Thyroid gland (tissue), 4 donors: Measurements from ENCODE around the gene CPNE2.

Experiments used
- POLR2A ChIP-seq, 2 donors: fragments of 450-650 bp; IDR thresholded peaks; one replicate each; pipeline ENCODE4 v1.6.1; 2017; ENCODE audit warnings: antibody characterized with exemption in 2 of 2, mild to moderate bottlenecking in 2 of 2, moderate library complexity in 1 of 2
- TF ChIP-seq, protein P1 (sequence below), 6 experiments: fragments of 200-600 bp in 3 of 6; fragments of 450-650 bp in 3 of 6; sonication (generic) in 3 of 6; IDR thresholded peaks; one replicate each; pipeline ENCODE4 v1.5.1; 2016 to 2019; ENCODE audit warnings: antibody characterized with exemption in 6 of 6, mild to moderate bottlenecking in 2 of 6, inconsistent platforms in 1 of 6, moderate library complexity in 1 of 6

DNA sequence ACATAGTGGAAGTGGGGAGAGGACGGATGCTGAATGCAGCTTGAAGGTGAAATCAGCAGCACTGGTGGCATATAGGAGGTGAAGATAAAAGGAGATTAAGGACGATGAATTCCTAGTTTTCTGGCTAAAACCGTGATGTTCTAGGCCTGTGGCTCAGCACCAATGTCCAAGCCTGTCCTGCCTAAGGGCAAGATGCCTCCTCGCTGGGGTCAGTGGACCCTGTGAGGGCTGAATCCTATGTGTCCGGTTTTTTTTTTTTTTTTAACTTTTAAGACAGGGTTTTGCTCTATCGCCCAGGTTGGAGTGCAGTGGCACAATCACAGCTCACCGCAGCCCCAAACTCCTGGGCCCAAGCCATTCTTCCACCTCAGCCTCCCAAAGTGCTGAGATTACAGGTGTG, 12.8 kb downstream of the CPNE2 start:
- TF ChIP-seq, protein P1, sequence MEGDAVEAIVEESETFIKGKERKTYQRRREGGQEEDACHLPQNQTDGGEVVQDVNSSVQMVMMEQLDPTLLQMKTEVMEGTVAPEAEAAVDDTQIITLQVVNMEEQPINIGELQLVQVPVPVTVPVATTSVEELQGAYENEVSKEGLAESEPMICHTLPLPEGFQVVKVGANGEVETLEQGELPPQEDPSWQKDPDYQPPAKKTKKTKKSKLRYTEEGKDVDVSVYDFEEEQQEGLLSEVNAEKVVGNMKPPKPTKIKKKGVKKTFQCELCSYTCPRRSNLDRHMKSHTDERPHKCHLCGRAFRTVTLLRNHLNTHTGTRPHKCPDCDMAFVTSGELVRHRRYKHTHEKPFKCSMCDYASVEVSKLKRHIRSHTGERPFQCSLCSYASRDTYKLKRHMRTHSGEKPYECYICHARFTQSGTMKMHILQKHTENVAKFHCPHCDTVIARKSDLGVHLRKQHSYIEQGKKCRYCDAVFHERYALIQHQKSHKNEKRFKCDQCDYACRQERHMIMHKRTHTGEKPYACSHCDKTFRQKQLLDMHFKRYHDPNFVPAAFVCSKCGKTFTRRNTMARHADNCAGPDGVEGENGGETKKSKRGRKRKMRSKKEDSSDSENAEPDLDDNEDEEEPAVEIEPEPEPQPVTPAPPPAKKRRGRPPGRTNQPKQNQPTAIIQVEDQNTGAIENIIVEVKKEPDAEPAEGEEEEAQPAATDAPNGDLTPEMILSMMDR (IDR thresholded peaks at IDR 0.05), result no peak
- TF ChIP-seq POLR2A (IDR thresholded peaks at IDR 0.05), result no peak
